ENCODE measurements around the gene RBM33.
A peak's percentile ranks its signal among the peaks of the same experiment; 100 is the strongest.

RBM33 gene

GRCh38 chr7:155731871-155732270 lies 87.4 kb downstream of the RBM33 start:
- DNase-seq: no peak

- no peak for DNase-seq
Measured at GRCh38 chr7:155732286-155732685, 87.8 kb downstream of the RBM33 start.

- no peak for DNase-seq
Measured at GRCh38 chr7:155733582-155734444, 89.4 kb downstream of the RBM33 start.

GRCh38 chr7:155734445-155734809 lies 90.0 kb downstream of the RBM33 start:
- no peak for DNase-seq

GRCh38 chr7:155735442-155736115 lies 91.1 kb downstream of the RBM33 start:
- no peak for DNase-seq

- DNase-seq: no peak
Measured at GRCh38 chr7:155737590-155737989, 93.1 kb downstream of the RBM33 start.

GRCh38 chr7:155738104-155738503 lies 93.6 kb downstream of the RBM33 start:
- no peak for DNase-seq

GRCh38 chr7:155738652-155739537 lies 94.4 kb downstream of the RBM33 start:
- peak; percentile 73 for DNase-seq

- DNase-seq: no peak
Measured at GRCh38 chr7:155739538-155740143, 95.2 kb downstream of the RBM33 start.

- DNase-seq: peak; percentile 64
Measured at GRCh38 chr7:155741082-155741481, 96.6 kb downstream of the RBM33 start.

GRCh38 chr7:155741805-155742204 lies 97.3 kb downstream of the RBM33 start:
- DNase-seq: peak; percentile 94

- no peak for DNase-seq
Measured at GRCh38 chr7:155743177-155743576, 98.7 kb downstream of the RBM33 start.

- no peak for DNase-seq
Measured at GRCh38 chr7:155744971-155745683, 100.7 kb downstream of the RBM33 start.

GRCh38 chr7:155745737-155746136 lies 101.3 kb downstream of the RBM33 start:
- DNase-seq: no peak

GRCh38 chr7:155746188-155746587 lies 101.7 kb downstream of the RBM33 start:
- DNase-seq: no peak

GRCh38 chr7:155747209-155747608 lies 102.7 kb downstream of the RBM33 start:
- DNase-seq: no peak

- DNase-seq: no peak
Measured at GRCh38 chr7:155749578-155749977, 105.1 kb downstream of the RBM33 start.

GRCh38 chr7:155750255-155751125 lies 106.0 kb downstream of the RBM33 start:
- DNase-seq: no peak

GRCh38 chr7:155751409-155751808 lies 106.9 kb downstream of the RBM33 start:
- DNase-seq: no peak

- DNase-seq: peak; percentile 63
Measured at GRCh38 chr7:155752756-155753445, 108.4 kb downstream of the RBM33 start.
